PFSK-1 (cell line): ENCODE data around the gene PRSS33.

Experiments
- FOXP2 ChIP-seq: optimal IDR thresholded peaks from 2 replicates; pipeline ENCODE3; 2011; ENCODE audit warnings: borderline replicate concordance, control low read depth, inconsistent platforms; ENCODE audit not compliant: insufficient read depth; ENCODE audit errors: extremely low read length, extremely low read depth
- POLR2AphosphoS5 ChIP-seq: IDR thresholded peaks from 2 replicates; pipeline ENCODE4 v1.6.1; 2012; ENCODE audit warnings: low read depth, mild to moderate bottlenecking, control low read depth, low read length, moderate library complexity
- REST ChIP-seq, 2 experiments: IDR thresholded peaks; 2 replicates each; pipeline versions ENCODE4 v1.6.1 to v1.8.0; 2011 to 2012; ENCODE audit warnings: low read depth in 2 of 2, low read length in 2 of 2, control low read depth in 1 of 2, inconsistent platforms in 1 of 2, mild to moderate bottlenecking in 1 of 2, moderate library complexity in 1 of 2; ENCODE audit not compliant: insufficient read depth in 1 of 2
- SIN3A ChIP-seq: IDR thresholded peaks from 2 replicates; pipeline ENCODE4 v1.6.1; 2012; ENCODE audit warnings: mild to moderate bottlenecking, low read length, moderate library complexity, borderline replicate concordance; ENCODE audit not compliant: insufficient read depth
- TAF1 ChIP-seq: IDR thresholded peaks from 2 replicates; pipeline ENCODE4 v1.6.1; 2012; ENCODE audit warnings: low read length, control low read depth, borderline replicate concordance; ENCODE audit not compliant: insufficient read depth

DNA sequence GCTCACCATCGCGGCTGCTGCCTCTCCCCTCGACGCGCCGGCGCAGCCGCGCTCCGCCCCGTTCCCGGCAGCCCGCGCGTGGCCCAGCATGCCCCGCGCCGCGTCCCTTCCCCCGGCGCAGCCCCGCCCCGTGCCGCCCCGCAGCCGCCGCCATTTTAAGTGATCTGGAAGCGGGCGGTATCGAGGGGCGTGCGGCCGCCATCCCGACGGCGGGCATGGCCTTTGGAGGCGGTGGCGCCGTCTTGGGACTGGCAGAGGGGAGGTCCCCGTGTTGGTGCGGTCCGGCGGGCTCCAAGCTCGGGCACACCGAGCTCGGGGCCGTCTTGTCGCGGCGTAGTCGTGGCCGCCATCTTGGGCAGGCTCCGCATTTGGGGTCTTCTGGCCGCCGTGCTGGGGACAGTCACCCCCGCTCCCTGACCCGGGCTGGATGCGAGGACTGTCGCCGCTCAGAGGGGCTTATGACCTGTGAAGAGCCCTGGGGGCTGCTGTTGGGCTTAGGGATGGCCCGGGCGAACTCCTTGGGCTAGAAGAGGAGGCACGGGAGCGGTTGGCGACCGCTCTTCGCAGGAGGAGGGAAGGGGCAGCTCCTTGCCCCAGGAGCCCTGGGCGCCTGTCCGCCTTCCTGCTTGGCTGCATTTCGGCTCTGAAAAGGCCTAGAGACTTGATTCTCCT is 10.0 kb downstream of the PRSS33 start, which contains the start of gene ELOB:
- TF ChIP-seq REST (IDR thresholded peaks at IDR 0.05; ENCODE audit: insufficient read depth in 1 of 2, low read depth in 2 of 2, low read length in 2 of 2) (peak in 1 of 2 experiments; percentile 30; a peak in 1 of 4 replicates), POLR2AphosphoS5 (peak; percentile 87), TAF1 (peak; percentile 90), SIN3A (no peak), FOXP2 (peak; percentile 21)
